HG03108 (cell line): Measurements from ENCODE around the gene TP53I13.
A peak's percentile ranks its signal among the peaks of the same experiment; 100 is the strongest.

Experiments
- ATAC-seq: cut with Tn5 transposase; IDR thresholded peaks from one replicate; pipeline ENCODE4 v1.9.1; 2021; ENCODE audit warnings: moderate library complexity; ENCODE audit not compliant: unreplicated experiment

TP53I13 gene

GRCh38 chr17:29578626-29579485 lies 10.4 kb downstream of the TP53I13 start:
- no peak for ATAC-seq

- ATAC-seq = peak; percentile 82
These were observed 11.6 kb downstream of the TP53I13 start for GRCh38 chr17:29579866-29580771.

- no peak for ATAC-seq
These were observed 13.2 kb downstream of the TP53I13 start for GRCh38 chr17:29581583-29582253.

- ATAC-seq = no peak
These were observed 13.8 kb downstream of the TP53I13 start for GRCh38 chr17:29582254-29582765.

- no peak for ATAC-seq
These were observed 14.3 kb downstream of the TP53I13 start for GRCh38 chr17:29582772-29583171.

- no peak for ATAC-seq
These were observed 15.1 kb downstream of the TP53I13 start for GRCh38 chr17:29583324-29584248.

- no peak for ATAC-seq
These were observed 16.1 kb downstream of the TP53I13 start for GRCh38 chr17:29584452-29585079.

- no peak for ATAC-seq
These were observed 16.7 kb downstream of the TP53I13 start for GRCh38 chr17:29585080-29585751.

GRCh38 chr17:29586676-29587469 lies 18.4 kb downstream of the TP53I13 start:
- ATAC-seq = no peak

- ATAC-seq = no peak
These were observed 19.1 kb downstream of the TP53I13 start for GRCh38 chr17:29587591-29587990.

- ATAC-seq = no peak
These were observed 19.6 kb downstream of the TP53I13 start for GRCh38 chr17:29588017-29588561.

- ATAC-seq = peak; percentile 17
These were observed 20.3 kb downstream of the TP53I13 start for GRCh38 chr17:29588562-29589411.

GRCh38 chr17:29589524-29590410 lies 21.3 kb downstream of the TP53I13 start, which contains the start of gene GIT1:
Gene GIT1, minus strand, starts transcription at chr17:29589648. Its CDS starts 270 bp downstream, at chr17:29589378.
- ATAC-seq = peak; percentile 52

GRCh38 chr17:29590411-29591145 lies 22.1 kb downstream of the TP53I13 start:
- no peak for ATAC-seq

- no peak for ATAC-seq
These were observed 22.7 kb downstream of the TP53I13 start for GRCh38 chr17:29591146-29591736.
